GM12891 (cell line): ENCODE measurements around the gene CFAP58. TPM values are rescaled to one million over a fixed set of nuclear protein-coding genes. Genes with fewer than 3 reads are reported as not detected.
A peak's percentile ranks its signal among the peaks of the same experiment; 100 is the strongest.

ENCODE experiments used
- DNase-seq: peaks from one replicate; pipeline ENCODE4 v3.0.0; 2011; ENCODE audit warnings: low spot score; ENCODE audit not compliant: insufficient read length
- FAIRE-seq: peaks from 2 replicates; lab custom pipeline; 2011; peaks lifted over from hg19 to GRCh38; lab: Jason Lieb, UNC
- PAX5 ChIP-seq: IDR thresholded peaks from 2 replicates; pipeline ENCODE4 v1.6.1; 2011; ENCODE audit warnings: low read length, moderate library complexity, mild to moderate bottlenecking; ENCODE audit not compliant: insufficient read depth, severe bottlenecking
- POLR2A ChIP-seq: IDR thresholded peaks from 2 replicates; pipeline ENCODE4 v1.6.1; 2011; ENCODE audit warnings: low read depth, low read length, control low read depth
- POLR2AphosphoS5 ChIP-seq: IDR thresholded peaks from 2 replicates; pipeline ENCODE4 v1.6.1; 2011; ENCODE audit warnings: low read depth, low read length, control low read depth
- POU2F2 ChIP-seq: IDR thresholded peaks from 2 replicates; pipeline ENCODE4 v1.6.1; 2011; ENCODE audit warnings: low read depth, mild to moderate bottlenecking, control low read depth, low read length, moderate library complexity
- SPI1 ChIP-seq: IDR thresholded peaks from 2 replicates; pipeline ENCODE4 v1.6.1; 2011; ENCODE audit warnings: low read depth, low read length, control low read depth
- TAF1 ChIP-seq: IDR thresholded peaks from 2 replicates; pipeline ENCODE4 v1.6.1; 2011; ENCODE audit warnings: low read depth, low read length, control low read depth
- polyA plus RNA-seq: library from polyadenylated mRNA; unstranded; fragments of >200 nt; gene quantifications from one replicate; pipeline ENCODE4 v1.2.1, GENCODE V29; 2012; ENCODE audit warnings: low read depth, missing spikeins, inconsistent platforms; ENCODE audit not compliant: missing spikeins

Gene CFAP58
- 0.27 TPM for polyA plus RNA-seq

- FAIRE-seq = peak; percentile 78
These were observed at the start of gene CFAP58 for GRCh38 chr10:104353325-104354048. CFAP58 (plus strand) TSS chr10:104353833; CDS start chr10:104353898, 65 bp downstream.

GRCh38 chr10:104304356-104304745 is 49.3 kb upstream of the CFAP58 start:
- DNase-seq (no peak), FAIRE-seq (no peak)
- no peak for TF ChIP-seq TAF1

More at GRCh38 chr10:104353325-104354048, at the start of gene CFAP58:
- no peak for DNase-seq
- peak; percentile 90; the same call in 1 of the 2 replicates for TF ChIP-seq POU2F2
- no peak for TF ChIP-seq POLR2AphosphoS5

GRCh38 chr10:104304927-104305326 is 48.7 kb upstream of the CFAP58 start:
- DNase-seq = no peak
- TF ChIP-seq PAX5 (no peak), POU2F2 (no peak), TAF1 (no peak), SPI1 (no peak), POLR2A (no peak)
- FAIRE-seq = no peak

GRCh38 chr10:104306897-104307296 is 46.7 kb upstream of the CFAP58 start:
- no peak for DNase-seq
- FAIRE-seq = no peak
- TF ChIP-seq SPI1 (no peak), POLR2A (no peak), PAX5 (no peak), POU2F2 (no peak), POLR2AphosphoS5 (no peak), TAF1 (no peak)

GRCh38 chr10:104307576-104308438 is 45.8 kb upstream of the CFAP58 start:
- DNase-seq = no peak
- FAIRE-seq = no peak
- TF ChIP-seq POLR2A (no peak), POU2F2 (no peak), PAX5 (no peak), SPI1 (no peak), TAF1 (no peak), POLR2AphosphoS5 (no peak)

GRCh38 chr10:104308439-104308903 is 45.2 kb upstream of the CFAP58 start:
- no peak for TF ChIP-seq PAX5
- no peak for TF ChIP-seq POLR2AphosphoS5
- no peak for TF ChIP-seq POU2F2
- TF ChIP-seq SPI1 = no peak
- no peak for TF ChIP-seq TAF1
- TF ChIP-seq POLR2A = no peak
- DNase-seq (no peak), FAIRE-seq (peak; percentile 13)

GRCh38 chr10:104309980-104310978 is 43.4 kb upstream of the CFAP58 start:
- no peak for FAIRE-seq
- TF ChIP-seq SPI1 = no peak
- no peak for TF ChIP-seq POU2F2
- TF ChIP-seq POLR2AphosphoS5 = 0 out of 2 replicates have a peak, but pooled peaks have one; percentile 4
- TF ChIP-seq PAX5 = no peak
- TF ChIP-seq POLR2A = peak; percentile 28; the same call in 1 of the 2 replicates
- TF ChIP-seq TAF1 = no peak
- DNase-seq = no peak

- FAIRE-seq (no peak), DNase-seq (no peak)
- TF ChIP-seq SPI1 = no peak
- TF ChIP-seq TAF1 = no peak
- TF ChIP-seq POLR2A = no peak
- no peak for TF ChIP-seq PAX5
- no peak for TF ChIP-seq POU2F2
These were observed 42.4 kb upstream of the CFAP58 start for GRCh38 chr10:104311184-104311720.

GRCh38 chr10:104314591-104315485 is 38.8 kb upstream of the CFAP58 start:
- TF ChIP-seq PAX5 (no peak), SPI1 (no peak), TAF1 (no peak), POLR2A (no peak), POU2F2 (no peak), POLR2AphosphoS5 (no peak)
- FAIRE-seq (no peak), DNase-seq (no peak)
